HG02852 (cell line): Measurements from ENCODE around the gene HOXC10.

ENCODE experiments used
- ATAC-seq: cut with Tn5 transposase; IDR thresholded peaks from one replicate; pipeline ENCODE4 v1.9.1; 2021; ENCODE audit warnings: mild to moderate bottlenecking, moderate library complexity; ENCODE audit not compliant: unreplicated experiment

The HOXC10 gene

DNA sequence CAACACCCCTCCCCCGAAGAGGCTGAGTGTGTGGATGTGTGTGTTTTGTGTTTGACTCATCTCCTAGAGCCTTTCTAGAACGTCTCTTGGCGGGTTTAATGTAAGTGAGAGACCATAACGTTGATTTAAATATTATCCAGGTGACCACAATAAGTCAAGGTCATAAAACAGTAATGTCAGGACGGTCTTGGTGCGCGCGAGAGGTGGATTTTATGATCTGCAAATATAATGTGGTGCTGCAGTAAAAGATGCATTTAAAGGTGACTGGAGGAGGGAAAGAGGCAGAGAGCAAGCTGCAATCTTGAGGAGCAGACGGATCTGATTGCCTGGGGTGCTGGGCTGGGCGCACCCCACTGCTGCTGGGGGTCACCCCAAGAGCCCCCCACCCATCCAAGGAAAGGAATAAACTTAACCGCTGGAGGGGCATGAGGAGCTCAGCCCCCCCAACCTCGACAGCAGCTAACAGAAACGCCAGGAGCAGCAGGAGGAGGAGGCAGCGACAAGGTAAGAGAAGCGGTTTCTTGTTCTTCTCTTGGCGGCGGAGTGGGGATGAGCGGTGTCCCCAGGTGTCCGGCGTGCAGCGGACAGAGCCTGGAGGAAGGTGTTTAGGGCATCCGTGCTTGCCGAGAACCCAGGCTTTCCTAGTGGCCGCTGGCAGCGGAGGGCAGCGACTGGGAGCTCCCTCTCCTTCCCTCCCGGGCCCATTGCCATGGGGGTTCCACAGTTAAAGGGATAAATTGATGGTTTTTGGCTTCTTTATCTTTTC, 5.5 kb downstream of the HOXC10 start:
- ATAC-seq, result no peak

DNA sequence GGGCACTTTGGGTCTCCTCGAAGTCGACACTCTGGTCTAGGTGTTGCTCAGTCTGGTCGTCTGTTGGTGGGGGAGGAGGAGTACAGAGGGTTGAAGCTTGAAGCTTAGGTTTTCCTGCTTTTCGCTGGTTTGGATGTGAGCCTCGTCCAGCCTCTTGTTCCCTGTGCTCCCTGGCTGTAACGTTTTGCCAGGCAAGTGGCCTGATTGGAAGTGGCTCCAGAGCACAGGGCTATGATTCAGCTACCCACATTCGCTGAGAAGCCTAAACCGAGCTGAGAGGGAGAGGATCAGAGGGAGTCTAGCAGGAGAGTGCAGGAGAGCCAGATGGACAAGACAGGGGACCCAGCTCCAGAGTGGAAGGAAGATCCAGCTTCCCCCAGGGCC, 6.1 kb downstream of the HOXC10 start:
- ATAC-seq, result no peak

DNA sequence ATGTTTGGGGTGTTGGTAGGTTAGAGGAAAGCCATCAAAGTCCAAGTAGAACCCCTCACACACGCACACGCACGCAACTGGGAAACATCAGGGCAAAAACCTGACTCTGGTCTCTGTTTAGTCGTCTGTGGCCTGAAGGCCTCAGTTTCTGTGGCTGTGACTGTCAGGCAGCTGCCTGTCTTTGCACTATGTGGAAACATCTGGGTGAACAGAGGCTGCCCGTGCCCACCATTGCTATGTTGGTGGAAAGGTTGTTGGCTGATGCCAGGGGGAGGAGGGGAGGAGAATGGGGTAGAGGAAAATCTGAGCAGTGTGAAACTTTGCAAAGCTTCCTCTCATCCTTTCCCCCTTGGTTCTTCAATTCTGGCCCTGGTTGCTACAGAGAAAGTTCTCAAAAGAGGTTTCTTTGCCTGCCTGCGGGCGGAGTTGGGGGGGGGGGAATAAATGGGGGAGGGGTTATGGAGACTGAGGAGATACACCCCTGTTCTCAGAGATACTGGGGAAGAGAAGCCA, 7.5 kb downstream of the HOXC10 start:
- ATAC-seq, result no peak

DNA sequence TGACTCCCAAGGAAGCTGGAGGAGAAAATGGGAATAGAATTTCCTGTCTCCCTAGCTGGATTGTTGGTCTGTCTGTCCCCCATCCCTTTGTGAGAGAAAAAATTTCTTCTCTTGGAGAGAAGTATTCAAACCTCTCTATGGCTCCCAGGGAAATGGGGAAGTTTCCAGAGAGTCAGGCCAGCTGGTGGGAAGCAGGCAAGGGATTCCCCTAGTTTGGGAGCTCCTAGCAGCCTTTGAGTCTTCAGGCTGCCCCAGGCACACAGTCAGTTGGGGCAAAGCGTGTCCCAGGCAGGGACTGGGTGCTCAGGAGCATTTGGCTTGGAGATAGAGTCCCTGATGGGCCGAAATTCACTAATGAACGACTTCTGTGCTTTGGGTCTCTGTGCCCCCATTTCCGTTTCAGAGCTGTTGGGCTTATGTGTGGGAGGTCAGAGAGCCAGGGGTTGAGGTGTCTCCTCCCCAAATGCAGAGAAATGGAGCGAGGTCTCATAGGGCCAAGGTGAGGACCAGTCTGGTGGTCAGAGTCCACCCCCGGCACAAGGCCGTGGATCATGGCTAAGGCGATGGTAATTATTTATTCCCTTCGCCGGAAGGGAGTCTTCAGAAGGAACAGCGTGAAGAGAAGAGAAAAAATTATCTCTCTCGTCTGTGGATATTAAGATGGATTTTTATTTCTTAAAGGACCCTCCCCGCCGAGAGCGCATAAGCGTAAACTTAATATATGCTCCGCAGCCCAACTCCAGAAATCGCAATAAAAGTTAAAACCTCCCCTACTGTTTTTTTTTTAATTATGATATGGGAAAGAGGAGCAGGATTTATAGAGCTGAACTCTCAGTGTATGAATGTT, 8.4 kb downstream of the HOXC10 start:
- ATAC-seq, result no peak

DNA sequence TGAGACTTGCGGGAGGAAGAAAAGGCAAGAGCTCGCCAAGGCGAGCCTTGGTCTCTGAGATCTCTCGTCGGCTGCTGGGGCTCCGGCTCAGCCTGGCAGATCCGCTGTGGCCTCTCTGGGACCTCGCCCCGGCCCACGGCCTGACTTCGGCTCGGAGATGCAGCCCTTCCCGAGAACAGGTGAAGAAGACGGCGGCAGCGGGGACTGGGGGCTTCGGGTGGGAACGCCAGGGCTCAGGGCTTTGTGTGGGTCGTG, 9.0 kb downstream of the HOXC10 start:
- no peak for ATAC-seq

DNA sequence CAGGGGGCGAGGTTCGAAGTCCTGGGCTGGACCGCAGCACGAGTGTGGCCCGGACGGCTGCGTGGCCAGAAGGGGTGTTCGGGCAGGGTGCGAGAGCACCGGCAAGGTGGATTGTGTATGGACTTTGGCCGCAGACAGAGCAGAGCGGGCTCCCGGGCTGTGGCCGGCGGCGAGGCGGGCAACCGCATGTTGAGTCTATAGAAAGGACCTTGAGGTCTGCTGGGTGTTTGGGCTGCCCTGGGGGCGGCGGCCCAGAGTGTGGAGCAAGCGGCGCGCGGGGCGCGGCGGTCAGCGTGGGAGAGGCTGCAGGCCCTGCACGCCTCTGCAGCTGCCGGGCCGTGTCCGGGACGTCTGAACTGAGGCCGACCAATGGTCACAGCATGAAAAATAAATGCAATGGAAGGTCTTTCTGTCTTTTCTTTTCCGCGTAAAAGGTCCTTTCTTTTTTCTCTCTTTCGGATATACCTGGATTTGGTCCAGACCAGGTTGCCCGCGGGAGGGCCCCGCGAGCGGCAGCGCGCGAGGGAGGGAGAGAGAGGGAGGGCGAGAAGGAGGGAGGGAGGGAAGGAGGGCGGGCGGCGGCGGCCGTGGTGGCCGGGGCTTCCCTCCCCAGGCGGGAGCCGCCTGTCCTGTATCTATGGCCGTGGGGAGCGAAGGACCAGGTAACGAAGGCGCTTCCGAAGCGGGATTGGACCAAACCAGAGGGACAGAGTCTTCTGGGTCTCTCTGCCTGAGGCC, 9.5 kb downstream of the HOXC10 start:
- no peak for ATAC-seq

DNA sequence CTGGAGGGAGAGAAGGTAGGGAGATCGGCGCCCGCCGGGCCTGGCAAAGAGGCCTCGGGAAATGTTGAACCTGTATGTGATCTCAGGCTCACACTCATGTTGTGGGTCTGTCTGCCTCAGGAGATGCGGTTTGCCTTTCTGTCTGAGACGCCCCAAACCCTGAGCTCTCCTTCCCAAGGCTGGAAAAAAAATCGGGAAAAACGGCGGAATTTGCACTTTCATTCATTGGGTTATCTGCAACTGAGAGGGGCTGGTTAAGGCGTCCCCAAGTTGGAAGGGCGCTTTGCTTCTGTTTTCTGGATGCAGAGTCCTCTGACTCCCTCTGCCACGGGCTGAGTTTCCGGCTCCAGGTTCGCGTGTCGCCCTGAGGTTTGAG, 10.0 kb downstream of the HOXC10 start:
- ATAC-seq, result no peak

DNA sequence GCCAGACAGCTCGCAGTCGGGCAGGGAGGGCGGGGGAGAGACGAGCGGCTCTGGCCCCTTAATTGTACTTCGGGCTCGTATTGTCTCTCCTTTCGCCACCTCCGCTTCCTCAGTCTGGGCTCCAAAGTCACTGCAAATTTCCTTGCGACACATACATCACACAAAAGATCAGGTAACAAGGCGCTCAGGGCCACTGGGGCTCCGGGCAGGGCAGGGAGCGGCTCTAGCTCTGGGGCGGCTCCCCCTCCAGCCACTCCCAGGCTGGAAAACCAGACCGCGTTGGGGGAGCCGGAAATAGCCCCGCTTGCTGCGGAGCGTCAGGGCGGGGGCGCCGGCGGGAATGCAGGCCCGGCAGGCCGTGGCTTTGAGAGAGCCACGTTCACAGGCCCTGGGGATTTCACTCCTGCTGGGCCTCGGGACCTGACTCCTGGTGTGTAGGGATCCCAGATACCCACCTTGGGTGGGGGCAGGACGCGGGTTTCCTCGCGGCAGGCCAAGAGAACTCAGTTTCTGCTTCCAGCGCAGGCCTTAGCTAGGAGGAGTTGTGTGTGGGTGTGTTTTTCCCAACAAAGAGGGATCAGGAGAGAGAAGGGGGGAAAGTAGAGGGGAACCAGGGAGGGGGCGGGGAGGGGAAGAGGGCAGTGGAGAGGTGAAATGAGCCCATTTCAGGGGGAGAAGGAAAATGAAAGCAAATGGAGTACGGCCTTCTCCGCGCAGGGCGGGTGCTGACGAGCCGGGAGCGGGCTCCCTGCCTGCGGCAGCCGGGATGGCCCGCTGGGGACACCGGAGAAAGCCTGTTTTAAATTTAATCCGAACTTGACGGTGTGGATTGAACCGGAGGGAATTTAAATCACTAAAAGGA, 10.7 kb downstream of the HOXC10 start:
- ATAC-seq, result no peak

DNA sequence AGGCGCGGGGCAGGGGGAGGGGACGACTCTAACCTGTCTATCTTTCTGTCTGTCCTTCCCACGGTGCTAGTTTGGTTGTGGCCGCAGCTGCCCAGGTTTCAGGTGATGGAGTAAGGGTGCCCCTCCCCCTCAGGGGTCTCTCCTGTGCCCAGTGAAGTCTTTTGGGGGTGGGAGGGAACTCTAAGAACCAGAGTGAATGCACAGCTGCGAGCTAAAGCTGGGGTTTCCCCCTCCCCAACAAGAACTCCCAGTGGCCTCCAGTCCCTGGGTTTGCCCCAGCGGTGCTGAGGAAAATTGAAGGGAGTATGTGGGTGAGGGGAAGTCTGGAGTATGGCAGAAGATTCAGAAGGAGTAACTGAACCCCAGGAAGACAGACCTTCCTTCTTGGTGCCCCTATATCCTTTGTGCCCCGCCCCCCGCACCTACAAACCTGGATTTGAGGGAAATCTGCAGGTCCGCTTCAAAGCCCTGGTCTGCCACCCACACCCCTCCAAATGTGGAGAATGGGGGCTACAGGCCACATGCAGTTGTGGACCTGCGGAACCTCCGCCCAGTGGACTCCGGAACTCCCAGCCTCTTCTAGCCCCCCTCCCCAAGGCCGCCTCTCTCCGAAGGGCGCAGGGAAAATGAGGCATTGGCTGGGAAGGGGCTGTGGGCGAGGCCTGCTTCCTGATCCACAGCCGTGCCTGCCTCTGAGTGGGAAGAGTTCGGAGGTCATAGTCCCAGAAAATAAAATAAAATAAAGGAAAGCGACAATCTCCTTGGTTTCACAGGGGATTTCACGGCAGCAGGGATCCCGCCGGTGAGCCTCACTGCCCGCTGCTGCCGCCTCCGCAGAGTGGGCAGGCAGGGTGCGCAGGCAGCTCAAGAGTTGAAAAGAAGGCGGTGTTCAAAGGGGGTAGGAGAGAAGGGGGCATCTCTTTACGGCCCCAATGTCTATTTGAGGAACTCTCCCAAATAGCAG, 11.6 kb downstream of the HOXC10 start:
- no peak for ATAC-seq

DNA sequence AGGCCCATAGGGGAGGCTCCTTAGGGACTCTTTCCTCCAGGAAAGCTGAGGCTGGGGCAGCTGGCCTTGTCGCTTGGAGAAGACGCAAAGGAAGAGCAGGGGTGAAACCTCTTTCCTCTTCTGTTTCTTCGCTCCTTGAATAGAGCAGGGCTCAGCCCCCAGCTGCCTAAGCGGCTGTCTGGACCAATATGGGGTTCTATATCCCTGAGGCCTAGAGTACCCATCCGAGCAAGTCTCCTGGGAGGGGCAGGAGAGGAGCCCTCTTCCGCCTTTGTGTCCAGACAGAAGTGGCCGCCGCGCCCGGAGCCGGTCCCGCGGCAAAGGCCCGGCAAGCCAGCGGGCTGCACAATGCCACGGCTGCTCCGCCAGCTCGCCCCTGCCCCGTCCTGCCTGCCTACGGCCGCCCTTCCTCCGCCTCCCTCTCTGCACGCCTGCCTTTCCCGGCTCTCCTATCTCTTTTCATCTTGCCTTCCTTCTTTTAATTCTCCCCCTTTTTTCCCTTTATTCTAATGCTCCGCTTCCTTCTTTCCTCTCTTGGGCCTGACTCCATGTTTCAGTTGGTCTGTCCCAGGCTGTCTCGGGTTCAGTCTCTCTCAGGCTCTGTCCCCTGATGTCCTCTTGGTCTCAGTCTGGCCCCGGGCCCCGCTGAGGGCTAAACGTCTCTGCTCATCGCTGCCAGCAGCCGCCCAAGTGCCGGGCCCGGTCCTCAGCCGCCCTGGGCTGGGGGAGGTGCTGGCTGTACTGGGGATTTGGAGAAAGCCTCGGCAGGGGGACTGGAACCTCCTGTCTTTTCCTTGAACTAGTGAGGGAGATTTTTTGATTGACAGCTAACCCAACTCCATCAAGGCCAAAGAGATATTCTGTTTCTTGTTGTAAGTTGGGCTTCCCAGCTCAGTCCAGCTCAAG, 12.5 kb downstream of the HOXC10 start:
- no peak for ATAC-seq

DNA sequence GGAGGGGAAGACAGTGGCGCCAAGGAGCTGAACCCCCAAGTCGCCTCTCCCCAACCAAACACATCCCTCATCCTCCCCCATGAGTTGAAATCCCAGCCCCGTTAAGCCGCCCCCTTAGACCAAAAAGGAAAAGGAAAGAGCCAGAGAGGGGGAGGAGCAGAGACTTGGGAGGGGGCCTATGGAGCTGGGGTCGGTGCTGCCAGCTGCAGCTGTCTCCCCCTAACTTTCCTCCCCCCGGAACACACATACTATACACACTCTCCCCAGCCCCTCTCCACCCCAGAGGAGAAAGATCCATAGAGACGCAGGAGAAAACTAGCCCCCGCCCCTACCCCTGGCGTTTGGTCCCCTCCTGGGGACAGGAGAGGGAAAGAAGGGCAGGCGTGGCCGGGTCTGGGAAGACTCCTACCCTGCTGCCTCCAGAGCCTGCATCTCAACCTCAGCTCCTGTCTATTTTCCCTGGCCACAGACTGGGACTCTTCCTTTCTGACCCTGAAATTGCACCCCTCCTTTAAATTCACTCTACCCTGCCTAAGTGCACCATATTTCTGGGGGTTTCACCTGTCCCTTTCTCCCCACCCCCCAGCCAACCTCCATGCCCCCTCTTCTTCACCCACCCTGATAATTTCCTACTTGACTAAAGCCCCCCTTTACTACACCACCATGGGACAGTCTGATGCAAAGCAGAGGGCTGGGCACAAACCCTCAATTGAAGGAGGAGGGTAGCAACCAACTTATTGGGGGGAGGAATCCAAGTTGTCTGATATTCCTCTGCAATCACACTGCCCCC, 13.4 kb downstream of the HOXC10 start:
- no peak for ATAC-seq

DNA sequence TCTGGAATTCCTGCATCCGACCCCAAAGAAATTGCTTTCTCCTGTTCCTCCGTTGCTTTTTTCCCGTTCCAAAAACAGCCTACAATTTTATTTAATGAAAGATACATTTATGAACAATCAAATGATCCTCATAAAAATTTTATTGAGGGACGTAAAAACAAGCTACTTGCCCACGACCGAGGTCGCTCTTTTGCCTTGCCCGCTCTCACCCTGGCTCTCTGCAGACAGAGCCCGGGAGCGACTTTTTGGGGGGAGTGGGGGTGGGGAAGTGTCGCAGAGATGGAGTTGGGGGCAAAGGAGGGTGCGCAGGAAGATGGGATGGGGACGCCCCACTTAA, 13.9 kb downstream of the HOXC10 start:
- no peak for ATAC-seq

DNA sequence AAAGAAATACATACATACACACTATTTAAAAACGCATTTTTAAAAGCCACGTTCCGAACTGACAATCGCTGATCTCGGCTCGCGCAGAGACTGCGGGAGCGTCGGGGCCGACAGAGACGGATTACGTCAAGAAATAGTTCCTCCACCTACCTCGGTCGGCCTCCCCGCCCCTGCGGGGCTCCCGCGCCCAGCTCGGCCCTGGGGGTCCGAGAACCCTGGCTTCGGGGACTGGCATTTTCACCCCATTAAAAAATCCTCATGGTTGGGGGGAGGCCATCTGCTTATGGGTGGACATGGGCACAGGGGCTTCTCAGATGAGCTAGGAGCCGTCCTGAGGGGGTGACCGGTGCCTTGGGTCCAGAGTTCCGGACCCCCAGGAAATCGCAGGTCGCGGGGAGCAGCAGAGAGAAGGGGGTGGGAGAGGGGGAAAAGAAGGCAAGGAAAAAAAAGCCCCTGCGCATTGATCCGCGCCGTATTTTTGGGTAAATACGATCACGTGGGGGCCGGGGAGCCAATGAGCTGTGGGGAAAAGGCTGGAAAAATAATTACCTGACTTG, 14.7 kb downstream of the HOXC10 start:
- no peak for ATAC-seq

DNA sequence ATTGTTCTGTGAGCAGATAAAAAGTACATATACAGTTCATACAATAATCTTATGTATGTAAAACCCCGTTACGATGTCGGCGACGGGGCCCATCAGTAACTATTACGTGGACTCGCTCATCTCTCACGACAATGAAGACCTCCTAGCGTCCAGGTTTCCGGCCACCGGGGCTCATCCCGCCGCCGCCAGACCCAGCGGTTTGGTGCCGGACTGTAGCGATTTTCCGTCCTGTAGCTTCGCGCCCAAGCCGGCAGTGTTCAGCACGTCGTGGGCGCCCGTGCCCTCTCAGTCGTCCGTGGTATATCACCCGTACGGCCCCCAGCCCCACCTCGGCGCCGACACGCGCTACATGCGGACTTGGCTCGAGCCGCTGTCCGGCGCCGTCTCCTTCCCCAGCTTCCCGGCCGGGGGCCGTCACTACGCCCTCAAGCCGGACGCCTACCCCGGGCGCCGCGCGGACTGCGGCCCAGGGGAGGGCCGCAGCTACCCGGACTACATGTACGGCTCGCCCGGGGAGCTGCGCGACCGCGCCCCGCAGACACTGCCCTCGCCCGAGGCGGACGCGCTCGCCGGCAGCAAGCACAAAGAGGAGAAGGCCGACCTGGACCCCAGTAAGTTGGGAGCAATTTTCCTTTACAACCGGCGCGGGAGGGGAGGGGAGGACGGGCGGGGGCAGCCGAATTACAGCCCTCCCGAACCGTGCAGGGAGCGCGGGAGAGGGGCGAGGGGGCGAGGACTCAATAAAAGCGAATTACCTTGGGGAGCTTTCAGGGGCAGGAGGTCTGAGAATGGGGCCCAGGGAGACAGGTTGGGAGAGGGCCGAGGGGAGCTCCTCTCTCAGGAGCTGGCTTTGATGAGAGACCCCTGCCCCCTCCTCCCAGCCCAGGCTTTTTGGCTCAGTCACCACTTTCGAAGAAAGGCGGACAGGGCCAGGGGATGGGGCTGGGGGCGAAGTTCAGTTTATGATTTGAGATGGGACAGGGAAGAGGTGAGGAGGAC, 15.5 kb downstream of the HOXC10 start, which contains the start of gene HOXC9:
Gene HOXC9, plus strand, starts transcription at position 46 of the 999 bp plus-strand sequence. Its CDS starts 28 bp downstream, at position 74.
- ATAC-seq, result no peak

DNA sequence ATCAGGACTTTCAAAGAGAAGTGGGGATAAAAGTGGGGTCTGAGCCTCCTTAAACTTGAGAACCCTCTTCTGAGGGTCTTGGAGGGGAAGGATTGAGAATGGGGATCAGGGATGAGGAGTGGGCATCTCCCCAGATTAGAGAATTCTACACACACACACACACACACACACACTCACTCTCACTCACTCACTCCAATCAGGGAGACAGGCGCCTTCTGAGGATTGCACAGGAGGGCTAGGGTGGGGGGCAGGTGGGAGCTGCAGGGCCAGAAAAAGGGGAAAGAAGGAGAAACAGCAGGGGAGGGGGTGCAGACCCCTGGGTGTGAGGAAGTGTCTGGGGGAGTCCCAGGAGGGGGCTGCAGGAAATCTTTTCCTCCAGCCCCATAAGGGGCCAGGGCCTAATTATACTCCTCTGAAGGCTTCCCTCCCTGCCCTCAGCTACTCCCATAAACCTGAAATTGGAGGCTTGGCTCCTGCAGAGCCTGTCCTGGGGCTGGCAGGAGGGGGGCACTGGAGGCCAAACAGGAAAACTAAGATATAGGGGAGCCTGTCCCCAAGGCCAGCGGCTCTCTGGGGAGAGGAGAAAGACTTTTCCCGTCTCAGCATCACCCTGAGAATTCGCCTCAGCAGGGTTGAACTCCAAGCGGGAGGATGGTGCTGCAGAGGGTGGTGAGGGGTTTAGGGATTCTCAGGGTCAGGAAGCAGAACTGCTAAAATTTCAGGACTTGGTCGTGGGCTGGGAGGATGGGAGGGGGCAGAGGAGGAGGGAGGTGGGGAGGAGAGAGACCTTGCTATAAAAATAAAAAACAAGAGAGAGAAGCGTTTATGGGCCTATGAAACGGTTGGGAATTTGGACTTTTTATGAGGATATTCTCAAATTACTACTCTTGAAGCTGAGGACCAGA, 16.6 kb downstream of the HOXC10 start:
- ATAC-seq, result no peak
